HG03565 (cell line): Measurements from ENCODE around the gene OSBPL2.

Source experiments
- ATAC-seq: cut with Tn5 transposase; IDR thresholded peaks from one replicate; pipeline ENCODE4 v1.9.1; 2021; ENCODE audit warnings: mild to moderate bottlenecking, moderate library complexity; ENCODE audit not compliant: unreplicated experiment

OSBPL2 gene

DNA sequence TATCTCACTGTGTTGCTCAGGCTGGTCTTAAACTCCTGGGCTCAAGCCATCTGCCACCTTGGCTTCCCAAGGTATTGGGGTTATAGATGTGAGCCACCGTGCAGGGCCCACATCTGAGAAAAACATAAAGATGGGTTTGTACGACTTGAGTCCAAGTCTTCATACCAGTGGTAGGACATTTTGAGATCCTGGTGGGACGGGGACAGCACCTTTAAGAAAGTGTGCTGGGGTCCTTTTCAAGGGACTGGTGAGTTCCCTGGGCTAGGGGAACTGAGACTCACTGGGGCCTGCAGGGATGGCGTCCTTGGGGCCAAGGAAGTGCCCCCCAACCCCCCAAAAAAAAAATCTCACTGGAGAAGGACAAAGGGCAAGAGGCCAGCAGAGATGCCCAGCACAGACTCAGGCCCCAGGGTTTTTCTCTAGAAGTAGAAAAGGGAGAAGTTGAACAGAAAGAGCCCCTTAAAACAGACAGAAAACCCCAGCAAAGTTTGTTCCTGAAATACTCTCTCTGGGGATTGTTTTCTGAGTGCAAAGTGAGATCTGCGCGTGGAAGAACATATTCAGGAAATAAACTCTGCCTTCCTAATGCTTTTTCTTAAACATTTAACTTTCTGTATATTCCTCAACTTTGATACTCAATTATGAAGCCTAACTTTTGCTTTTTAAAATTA is 10.7 kb downstream of the OSBPL2 start:
- no peak for ATAC-seq

DNA sequence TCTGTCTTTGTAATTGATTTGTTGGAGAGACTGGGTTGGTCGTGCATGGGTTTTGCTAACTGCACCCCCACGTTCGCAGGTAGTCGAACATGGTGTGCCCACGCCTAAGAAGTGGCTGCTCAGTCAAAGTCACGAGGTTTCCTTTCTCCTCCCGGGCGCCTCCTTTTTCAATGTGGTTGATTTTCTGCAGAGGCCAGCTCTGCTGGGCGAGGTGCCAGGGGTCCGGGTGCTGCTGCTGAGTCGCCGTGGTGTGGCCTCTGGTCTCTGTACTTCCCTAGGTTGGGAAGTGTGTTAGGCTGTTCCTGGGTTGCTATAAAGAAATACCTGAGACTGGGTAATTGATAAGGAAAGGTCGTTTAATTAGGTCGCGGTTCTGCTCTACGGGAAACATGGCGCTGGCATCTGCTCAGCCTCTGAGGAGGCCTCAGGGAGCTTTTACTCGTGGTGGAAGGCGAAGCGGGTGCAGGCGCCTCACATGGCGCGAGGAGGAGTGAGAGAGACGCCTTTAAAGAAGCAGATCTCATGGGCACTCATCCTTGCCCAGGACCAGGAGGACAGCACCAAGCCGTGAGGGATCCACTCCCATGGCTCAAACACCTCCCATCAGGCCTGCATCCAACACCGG is 14.1 kb downstream of the OSBPL2 start:
- ATAC-seq: no peak

DNA sequence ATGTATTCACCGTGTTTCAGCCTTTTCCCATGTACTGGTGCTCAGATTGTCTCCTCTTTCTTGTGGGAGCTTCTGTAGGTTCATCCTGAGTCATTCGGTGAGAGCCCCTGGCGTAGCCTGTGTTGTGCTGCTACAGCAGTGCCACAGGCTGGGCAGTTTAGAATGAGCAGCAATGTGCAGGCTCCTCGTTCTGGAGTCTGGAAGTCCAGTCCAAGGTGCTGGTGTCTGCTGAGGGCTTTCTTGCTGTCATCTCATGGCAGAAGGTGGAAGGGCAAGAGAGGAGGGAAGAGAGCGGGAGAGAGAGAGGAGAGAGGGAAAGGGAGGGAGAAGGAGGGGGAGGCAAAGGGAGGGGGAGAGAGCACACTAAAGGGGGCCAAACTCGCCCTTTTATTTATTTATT is 15.1 kb downstream of the OSBPL2 start:
- no peak for ATAC-seq

DNA sequence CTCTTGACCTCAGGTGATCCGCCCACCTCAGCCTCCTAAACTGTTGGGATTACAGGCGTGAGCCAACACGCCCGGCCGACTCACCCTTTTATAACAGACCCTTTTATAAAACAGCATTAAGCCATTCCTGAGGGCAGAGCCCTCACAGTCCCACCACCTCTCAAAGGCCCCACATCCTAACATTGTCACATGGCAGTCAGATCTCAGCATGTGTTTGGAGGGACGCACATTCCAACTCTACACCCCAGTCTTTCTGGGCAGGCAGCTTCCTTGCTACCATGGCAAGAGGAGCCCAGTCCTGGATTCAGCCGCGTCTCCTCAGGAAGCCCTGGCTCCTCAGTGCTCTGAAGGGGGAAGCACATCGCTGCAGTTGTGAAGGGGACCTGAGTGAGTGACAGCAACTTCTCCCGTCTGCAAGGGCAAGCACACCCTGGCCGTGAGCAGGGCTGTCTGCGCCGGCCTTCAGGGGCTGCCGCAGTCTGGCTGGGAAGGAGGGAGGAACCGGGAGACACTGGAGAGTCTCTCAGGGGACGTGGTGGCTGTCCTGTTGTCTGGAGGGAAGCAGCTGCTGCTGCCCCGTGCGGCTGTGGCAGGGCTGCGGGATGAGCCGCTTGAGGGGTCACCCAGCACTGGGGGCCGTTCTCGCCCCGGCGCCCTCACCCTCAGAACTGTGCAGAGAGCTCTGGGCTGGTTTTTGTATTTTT is 15.9 kb downstream of the OSBPL2 start:
- no peak for ATAC-seq

DNA sequence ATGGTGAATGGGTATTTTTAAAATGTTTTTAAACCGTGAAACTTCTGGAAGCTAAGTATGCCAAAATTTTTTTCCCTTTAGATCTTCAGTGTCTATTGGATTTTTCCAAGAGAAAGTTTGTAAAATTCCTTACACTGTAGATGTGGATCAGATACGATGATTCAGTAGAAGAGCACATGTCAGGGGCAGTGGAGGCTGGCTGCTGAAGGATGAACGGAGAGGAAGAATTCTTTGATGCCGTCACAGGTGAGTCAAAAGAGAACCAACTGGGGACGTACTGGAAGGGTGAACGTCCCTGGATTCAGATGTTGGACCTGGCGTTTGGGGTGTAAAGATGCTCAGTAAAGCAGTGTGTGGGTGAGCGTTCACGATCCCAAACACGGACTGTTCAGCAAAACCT is 17.7 kb downstream of the OSBPL2 start:
- no peak for ATAC-seq

DNA sequence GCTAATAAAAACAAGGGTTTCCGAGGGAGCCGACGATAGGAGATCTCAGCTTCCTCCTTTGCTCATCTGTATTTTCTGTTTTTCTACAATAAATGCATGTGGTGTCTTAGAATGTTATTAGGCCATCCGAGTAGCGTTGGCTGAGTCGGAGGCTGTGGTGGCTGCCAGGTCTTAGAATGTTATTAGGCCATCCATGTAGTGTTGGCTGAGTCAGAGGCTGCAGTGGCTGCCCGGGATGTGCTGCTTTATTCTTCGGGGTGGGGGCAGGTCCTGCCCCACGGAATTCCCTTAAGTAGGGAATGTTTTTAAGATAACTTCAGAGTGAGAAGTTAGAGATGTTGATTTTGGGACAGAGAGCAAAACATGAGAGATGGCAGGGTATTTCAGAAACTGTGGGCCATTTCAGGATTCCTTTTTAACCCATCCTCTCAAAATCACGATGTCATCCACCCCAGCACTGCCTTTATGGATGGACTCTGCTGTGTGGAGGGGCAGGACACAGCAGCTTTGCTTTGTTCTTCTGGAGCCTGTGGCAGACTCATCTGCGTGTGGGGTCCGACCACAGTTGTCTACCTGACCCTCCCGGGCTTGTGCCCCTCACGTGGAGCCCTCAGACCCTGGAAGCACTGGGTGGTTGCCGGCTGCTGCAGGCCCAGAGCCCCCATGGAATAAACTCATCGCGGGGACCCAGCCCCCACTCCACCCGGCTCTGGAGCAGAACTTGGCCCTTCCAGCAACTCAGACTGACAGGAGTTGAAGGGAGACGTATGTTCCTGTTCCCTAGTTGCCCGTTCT is 20.4 kb downstream of the OSBPL2 start:
- no peak for ATAC-seq

DNA sequence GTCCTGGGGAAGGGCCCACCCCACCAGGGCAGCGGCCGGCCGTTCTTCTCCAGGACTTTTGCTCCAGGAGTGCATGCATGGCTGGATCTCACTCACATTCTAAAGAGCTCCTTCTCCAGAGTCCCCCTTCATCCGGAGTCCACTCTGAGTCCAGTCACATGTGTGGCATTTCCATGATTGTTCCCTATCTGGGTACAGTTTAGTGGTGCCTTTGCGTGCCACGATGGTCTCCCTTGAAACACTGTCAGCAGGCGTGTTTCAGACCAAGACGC is 20.9 kb downstream of the OSBPL2 start:
- no peak for ATAC-seq

DNA sequence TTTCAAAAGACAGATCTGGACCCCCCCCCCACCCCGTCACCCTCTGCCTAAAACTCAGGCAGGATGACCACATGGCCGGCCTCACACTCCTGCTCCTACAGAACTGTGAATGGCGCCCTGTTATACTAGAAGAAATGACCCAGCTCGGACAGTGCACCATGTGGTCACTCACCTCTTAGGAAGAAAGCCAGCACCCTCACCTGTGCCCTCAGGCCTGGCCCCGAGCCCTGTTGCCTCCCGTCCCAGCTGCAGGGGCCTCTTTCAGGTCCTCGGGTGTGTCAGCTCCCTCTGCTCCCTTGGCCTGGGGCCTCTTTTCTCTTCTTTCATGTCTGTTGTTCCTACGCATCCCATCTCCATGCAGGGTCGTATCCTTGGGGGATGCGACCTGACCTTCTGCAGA is 23.7 kb downstream of the OSBPL2 start:
- no peak for ATAC-seq

DNA sequence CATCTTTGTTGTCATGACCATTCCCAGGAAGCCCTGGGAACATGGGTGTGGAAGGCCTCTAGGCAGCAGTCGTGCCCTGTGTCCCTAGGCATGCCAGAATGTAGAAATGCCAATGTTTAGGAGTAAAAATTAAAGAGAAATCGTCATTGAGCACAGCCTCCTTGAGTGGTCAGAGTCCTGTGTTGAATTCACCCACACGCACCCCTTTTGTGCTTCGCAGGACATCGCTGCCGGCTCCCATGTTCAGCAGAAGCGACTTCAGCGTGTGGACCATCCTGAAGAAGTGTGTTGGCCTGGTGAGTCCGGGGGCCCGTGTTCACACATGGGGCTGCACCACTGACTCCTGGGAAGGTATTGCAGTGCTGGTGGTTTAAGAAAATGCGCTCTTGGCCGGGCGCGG is 25.1 kb downstream of the OSBPL2 start:
- no peak for ATAC-seq

DNA sequence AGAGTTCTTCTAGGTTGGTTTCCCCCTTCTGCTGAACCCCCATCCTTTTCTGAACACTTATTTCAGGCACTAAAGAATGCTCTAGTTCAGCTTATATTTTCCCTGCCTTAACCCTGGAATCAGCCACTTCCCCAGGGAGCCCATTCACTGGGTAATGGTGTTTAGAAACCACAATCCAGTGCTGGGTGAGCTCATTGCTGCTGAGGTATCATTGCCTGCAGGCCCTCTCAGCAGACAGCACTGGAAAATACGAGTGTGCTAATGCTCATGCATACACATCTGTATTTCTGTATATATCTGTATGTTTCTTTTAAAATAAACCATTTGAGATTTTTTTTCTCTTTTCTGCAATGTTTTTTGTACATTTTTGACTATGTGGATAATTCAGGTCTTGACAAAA is 27.0 kb downstream of the OSBPL2 start:
- ATAC-seq: no peak

DNA sequence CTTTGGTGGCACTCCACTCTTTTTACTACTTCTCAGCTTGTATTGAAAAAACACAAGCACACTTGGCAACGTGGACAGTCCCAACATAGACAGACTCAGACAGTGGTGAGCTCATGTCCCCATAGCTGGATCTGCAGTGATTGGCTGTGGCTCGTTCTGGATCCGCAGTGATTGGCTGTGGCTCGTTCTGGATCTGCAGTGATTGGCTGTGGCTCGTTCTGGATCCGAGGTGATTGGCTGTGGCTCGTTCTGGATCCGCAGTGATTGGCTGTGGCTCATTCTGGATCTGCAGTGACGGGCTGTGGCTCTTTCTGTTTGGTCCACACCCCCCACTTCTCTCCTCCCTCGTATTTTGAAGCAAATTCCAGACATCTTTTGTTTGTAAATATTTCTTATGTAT is 28.0 kb downstream of the OSBPL2 start:
- ATAC-seq: no peak

DNA sequence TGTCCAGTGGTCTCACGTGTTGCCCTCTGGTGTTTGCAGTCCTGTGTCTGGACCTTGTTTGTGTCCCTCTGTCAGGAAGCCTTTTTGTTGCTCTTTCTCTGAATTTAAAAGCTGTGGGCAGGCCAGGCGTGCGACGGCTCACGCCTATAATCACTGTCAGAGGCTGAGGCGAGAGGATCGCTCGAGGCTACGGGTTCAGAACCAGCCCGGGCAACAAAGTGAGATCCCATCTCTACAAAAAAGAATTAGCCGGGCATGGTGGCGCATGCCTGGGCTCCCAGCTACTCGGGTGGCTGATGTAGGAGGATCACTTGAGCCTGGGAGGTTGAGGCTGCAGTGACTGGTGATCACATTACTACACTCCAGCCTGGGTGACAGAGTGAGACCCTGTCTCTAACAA is 28.5 kb downstream of the OSBPL2 start:
- no peak for ATAC-seq

DNA sequence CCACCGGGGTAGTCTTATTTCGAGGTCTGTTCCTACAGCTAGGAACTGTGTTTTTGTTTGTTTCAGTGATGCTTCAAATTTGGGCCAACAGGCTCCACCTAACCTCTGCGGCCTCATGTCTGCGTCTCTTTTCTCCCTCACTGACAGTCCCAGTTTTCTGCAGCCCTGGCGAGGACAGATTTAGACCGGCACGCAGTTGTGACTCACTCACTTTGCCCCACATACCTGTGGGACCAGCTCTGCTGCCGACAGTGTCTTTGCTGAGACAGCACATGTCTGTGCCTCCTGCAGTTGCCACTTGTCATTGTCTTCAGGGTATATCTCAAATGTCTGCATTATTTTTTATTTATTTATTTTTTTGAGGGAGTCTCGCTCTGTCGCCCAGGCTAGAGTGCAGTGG is 29.2 kb downstream of the OSBPL2 start:
- no peak for ATAC-seq

DNA sequence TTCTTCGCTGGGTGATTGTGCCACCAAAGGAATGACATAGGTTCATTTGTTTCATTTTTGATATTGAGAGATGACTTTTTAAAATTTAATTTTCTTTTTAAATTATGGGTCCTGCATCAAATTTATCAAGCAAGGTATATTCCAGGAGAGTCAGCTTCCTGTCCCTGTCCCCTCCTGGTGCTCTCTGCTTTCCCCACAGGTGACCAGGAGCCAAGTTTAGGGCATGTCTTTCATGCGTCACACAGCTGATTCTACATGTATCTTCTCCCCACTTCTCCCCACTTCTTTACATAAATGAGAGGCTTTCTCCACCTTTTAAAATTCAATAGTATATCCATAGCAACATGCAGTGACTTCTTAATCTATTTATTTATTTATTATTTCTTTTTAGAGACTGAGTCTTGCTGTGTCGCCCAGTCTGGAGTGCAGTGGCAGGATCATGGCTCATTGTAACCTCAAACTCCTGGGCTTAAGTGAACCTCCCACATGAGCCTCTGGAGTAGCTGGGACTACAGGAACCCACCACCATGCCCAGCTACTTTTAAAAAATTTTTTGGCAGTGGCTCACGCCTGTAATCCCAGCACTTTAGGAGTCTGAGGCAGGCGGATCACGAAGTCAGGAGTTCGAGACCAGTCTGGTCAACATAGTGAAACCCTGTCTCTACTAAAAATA is 30.0 kb downstream of the OSBPL2 start:
- no peak for ATAC-seq

DNA sequence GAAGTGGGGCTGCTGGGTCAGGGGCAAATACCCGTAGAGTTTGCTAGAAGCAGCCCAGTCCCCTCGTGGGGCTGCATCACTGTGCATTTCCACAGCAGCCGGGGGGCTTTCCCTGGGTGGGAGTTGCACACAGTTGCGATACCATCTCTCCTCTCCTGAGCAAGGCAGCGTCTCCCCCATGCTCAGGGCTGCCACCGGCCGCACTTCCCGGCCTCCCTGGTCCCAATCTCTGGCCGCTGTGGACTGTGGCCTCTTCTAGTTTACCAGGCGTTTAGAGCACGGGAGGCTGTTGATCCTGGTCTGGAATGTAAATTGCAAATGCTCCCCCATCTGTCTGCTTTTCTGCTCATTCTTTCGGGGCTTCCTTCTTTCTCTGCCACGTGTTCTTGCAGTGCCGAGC is 31.1 kb downstream of the OSBPL2 start:
- no peak for ATAC-seq

DNA sequence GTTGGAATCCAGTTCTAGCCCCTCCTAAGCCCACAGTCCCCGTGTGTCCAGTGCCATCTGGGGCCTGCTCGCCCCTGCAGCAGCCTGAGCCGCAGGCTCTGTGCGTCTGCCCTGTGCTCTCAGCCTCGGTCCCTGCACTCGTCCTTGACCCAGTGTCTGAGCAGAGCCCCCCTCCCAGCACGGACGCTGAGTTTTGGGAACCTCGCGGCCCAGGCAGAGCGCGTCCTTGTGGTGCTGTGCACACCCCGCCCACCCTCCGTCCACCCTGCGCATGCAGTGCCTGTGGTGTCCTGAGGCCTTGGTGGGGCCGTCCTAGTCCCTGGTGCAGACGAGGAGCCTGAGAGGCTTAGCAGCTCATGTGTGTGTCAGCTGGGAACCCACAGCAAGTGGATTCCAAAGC is 31.6 kb downstream of the OSBPL2 start:
- ATAC-seq: no peak

DNA sequence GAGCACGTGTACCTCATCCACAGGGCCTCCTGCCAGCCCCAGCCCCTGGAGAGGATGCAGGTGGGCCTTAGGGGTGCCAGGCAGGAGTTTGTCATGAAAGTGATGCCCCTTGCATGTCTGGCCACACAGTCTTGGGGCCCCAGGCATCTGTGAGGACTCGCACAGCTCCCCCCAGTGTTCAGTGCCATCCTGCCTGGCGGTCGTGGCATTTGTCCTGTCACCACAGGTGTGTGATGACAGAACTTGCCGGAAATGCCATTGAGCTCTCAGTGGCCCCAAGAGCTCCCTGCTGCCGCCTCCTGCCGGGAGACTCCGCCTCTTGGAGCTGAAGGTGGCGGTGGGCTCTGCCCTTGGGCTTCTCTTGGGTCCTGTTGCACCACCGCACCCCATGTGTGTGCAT is 33.9 kb downstream of the OSBPL2 start:
- no peak for ATAC-seq

DNA sequence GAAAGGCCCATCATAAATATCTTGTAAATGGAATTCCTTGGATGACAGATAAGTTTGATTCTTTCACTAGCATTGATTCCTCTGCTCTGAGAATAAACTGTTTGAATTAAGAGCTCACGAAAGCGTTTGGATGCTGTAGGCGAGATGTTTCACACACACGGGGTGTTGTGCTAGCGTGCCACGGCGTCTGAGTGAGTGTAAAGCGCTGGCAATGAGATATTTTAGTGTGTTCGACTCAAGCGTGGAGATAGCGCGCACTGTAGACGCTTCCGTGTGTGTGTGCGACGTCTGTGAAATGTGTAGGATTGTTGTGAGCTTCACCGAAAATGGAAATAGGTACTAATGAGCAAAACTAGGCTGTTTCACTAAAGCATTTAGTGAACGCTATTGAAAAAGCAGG is 35.1 kb downstream of the OSBPL2 start:
- ATAC-seq: no peak

DNA sequence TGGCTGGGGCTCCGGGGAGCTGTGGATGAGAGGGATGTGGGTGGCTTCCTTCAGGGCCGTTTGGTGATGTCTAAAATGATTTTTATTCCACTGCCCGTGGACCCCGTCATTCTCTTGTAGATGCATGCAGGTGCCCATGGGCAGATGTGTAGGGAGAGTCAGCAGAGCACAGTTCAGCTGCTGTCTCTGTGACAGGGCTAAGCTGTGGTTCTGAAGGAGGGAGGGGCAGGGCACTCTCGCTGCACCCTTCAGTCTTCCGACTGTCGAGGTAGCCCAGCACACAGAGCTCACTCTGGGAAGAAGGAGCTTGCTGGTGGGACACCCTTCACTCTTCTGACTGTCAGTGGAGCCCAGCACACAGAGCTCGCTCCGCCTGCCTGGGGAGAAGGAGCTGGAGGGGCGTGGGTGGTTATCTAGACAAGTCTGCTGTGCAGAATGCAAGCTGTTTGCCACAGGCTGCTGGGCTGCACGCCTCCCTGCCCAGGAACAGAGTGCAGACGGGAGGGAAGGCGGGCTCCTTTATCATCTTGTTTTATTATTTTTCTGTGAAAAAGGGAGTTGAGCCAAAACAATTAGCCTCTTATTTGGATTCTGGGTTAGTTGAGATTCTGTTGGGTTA is 36.1 kb downstream of the OSBPL2 start:
- ATAC-seq: no peak

DNA sequence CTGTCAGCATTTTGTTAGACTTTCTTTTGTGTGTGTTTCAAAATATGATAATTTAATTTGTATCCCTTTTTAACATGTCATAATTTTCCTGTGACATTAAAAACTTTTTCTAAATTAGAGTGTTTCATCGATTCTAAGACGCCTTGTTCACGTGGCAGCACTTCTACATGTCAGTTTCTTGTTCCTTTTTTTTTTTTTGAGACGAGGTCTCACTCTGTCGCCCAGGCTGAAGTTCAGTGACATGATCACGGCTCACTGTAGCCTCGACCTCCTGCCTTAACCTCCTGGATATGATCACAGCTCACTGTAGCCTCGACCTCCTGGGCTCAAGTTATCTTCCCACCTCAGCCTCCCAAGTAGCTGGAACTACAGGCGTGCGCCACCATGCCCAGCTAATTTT is 36.9 kb downstream of the OSBPL2 start:
- no peak for ATAC-seq

DNA sequence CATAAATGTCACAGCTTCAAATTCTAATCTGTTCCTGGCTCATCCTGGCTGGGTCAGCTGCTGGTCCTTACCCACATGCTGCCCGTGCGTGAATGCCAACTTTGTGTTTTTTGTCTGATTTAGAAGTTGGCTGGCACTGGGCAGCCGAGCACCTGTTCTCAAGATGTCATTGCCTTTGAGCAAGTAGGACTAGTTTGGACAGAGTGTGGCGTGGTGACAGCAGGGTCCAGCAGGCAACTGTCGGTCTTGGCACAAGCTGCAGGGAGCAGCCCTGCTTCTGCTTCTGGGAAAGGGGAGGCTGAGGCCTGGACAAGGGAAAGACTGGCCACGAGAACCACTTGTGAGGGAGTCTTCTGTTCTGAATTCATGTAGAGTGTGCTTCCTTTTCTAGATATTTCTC is 38.1 kb downstream of the OSBPL2 start:
- ATAC-seq: no peak
